Testis (tissue), 3 donors: ENCODE results near the gene PPP1R9A. TPM values are rescaled to one million over a fixed set of nuclear protein-coding genes. Genes with fewer than 3 reads are reported as not detected.

Experiments used
- DNase-seq: peaks from one replicate; pipeline ENCODE4 v3.0.0-alpha.2; 2019
- H3K27ac ChIP-seq, 2 donors: fragments of 200-600 bp; sonication (generic); one replicate each; pipeline ENCODE4 v1.5.1; 2019
- H3K27me3 ChIP-seq: fragments of 200-600 bp; sonication (generic); one replicate; pipeline ENCODE4 v1.5.1; 2019
- H3K36me3 ChIP-seq: fragments of 200-600 bp; sonication (generic); one replicate; pipeline ENCODE4 v1.5.1; 2017; ENCODE audit warnings: low read depth; ENCODE audit errors: missing control alignments
- H3K4me1 ChIP-seq: fragments of 200-600 bp; sonication (generic); one replicate; pipeline ENCODE4 v1.5.1; 2019
- H3K4me3 ChIP-seq, 2 donors: fragments of 200-600 bp; sonication (generic); one replicate each; pipeline ENCODE4 v1.5.1; 2017 to 2019
- H3K9me3 ChIP-seq: fragments of 200-600 bp; sonication (generic); one replicate; pipeline ENCODE4 v1.5.1; 2017
- POLR2A ChIP-seq: fragments of 450-650 bp; IDR thresholded peaks from one replicate; pipeline ENCODE4 v1.6.1; 2017; ENCODE audit warnings: antibody characterized with exemption, mild to moderate bottlenecking, moderate library complexity
- WGBS, 2 donors: methylation state at CpG; one replicate each; pipeline ENCODE4 v1.1.5; 2018; 5-methylcytosine and 5-hydroxymethylcytosine counted together
- intact Hi-C: fragments of 100-400 bp; cut with DNase I; formaldehyde crosslinking; loops from one replicate; pipeline ENCODE4 v1.15.1; 2023; ENCODE audit warnings: low total_unique reads
- polyA plus RNA-seq: library from polyadenylated mRNA; stranded (reverse); fragments of 350-450 nt; fragmentation: Illumina TruSeq; extraction: RNeasy Lipid Tissue Mini Kit (QIAGEN cat#74804); gene quantifications from one replicate; pipeline ENCODE4 v1.2.3, GENCODE V29; 2014; ENCODE audit warnings: low read depth, low replicate concordance; ENCODE audit not compliant: insufficient read depth
- total RNA-seq, 2 donors: library from RNA; depleted of rRNA; stranded (reverse); fragments of >200 nt; gene quantifications; one replicate each; pipeline ENCODE4 v1.2.3, GENCODE V29; 2016
- TF ChIP-seq, protein P1 (sequence below), 3 experiments: fragments of 450-650 bp in 2 of 3; fragments of 200-600 bp in 1 of 3; sonication (generic) in 1 of 3; IDR thresholded peaks; one replicate each; pipeline ENCODE4 v1.5.1; 2016 to 2019; ENCODE audit warnings: antibody characterized with exemption in 3 of 3, mild to moderate bottlenecking in 2 of 3, moderate library complexity in 1 of 3

The PPP1R9A gene
- total and polyA plus RNA-seq, 3 donors from 2014 or later: 16.7 to 47.8 (median 47.0) TPM

GRCh38 chr7:95172420-95172819 is 265.0 kb downstream of the PPP1R9A start:
- TF ChIP-seq, protein P1, sequence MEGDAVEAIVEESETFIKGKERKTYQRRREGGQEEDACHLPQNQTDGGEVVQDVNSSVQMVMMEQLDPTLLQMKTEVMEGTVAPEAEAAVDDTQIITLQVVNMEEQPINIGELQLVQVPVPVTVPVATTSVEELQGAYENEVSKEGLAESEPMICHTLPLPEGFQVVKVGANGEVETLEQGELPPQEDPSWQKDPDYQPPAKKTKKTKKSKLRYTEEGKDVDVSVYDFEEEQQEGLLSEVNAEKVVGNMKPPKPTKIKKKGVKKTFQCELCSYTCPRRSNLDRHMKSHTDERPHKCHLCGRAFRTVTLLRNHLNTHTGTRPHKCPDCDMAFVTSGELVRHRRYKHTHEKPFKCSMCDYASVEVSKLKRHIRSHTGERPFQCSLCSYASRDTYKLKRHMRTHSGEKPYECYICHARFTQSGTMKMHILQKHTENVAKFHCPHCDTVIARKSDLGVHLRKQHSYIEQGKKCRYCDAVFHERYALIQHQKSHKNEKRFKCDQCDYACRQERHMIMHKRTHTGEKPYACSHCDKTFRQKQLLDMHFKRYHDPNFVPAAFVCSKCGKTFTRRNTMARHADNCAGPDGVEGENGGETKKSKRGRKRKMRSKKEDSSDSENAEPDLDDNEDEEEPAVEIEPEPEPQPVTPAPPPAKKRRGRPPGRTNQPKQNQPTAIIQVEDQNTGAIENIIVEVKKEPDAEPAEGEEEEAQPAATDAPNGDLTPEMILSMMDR (IDR thresholded peaks at IDR 0.05): no peak
- TF ChIP-seq POLR2A: no peak
- intact Hi-C loops: no loop called here

GRCh38 chr7:95190515-95190914 is 283.1 kb downstream of the PPP1R9A start:
- no peaks in the 10 kb centered on the region for H3K27me3 ChIP-seq
- H3K4me1 ChIP-seq: no peaks in the 10 kb centered on the region
- 88 to 96% methylated on average over 3 of the region's 3 CpGs for WGBS, 2 donors
- no peak overlapping the region for H3K4me3 ChIP-seq
- H3K27ac ChIP-seq: no peak overlapping the region
- H3K36me3 ChIP-seq: no peaks in the 10 kb centered on the region
- DNase-seq: no peak
- intact Hi-C loops: no loop called here
- H3K9me3 ChIP-seq: no peaks in the 10 kb centered on the region
- TF ChIP-seq, protein P1 (IDR thresholded peaks at IDR 0.05): no peak
- TF ChIP-seq POLR2A: no peak

More at GRCh38 chr7:95172420-95172819, 265.0 kb downstream of the PPP1R9A start:
- Histone ChIP-seq H3K9me3 (no peaks in the 10 kb centered on the region), H3K4me3 (no peak overlapping the region), H3K4me1 (no peaks in the 10 kb centered on the region), H3K36me3 (no peaks in the 10 kb centered on the region), H3K27me3 (no peaks in the 10 kb centered on the region), H3K27ac (no peak overlapping the region)
- DNase-seq: no peak
- WGBS, 2 donors: 94 to 95% methylated on average over 1 of the region's 1 CpG

DNA sequence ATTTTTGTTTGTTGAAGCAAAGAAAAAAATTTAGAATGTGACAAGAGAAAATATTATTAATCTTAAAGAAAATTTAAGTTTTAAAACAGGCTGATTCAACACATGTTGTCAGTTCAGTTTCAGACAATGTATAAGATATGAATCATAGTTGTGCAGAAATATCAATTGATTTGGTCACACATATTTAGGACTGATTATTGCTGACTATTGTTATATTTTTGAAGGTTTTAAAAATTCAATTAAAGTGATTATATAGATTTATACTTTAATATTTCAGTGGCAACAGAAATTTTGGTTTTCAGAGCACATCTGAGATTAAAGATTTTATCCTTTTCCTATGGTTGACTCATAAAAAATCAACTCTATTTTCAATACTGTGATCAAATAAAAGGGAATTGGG is 284.4 kb downstream of the PPP1R9A start:
- no peaks in the 10 kb centered on the region for H3K36me3 ChIP-seq
- DNase-seq: no peak
- no peaks in the 10 kb centered on the region for H3K4me1 ChIP-seq
- TF ChIP-seq, protein P1 (IDR thresholded peaks at IDR 0.05): no peak
- TF ChIP-seq POLR2A: no peak
- no peaks in the 10 kb centered on the region for H3K27me3 ChIP-seq
- intact Hi-C loops: no loop called here
- no peaks in the 10 kb centered on the region for H3K9me3 ChIP-seq
- H3K4me3 ChIP-seq: no peak overlapping the region
- H3K27ac ChIP-seq: no peak overlapping the region

- DNase-seq: no peak
- 67 to 79% methylated on average over 1 of the region's 1 CpG for WGBS, 2 donors
- Histone ChIP-seq H3K27ac (no peak overlapping the region), H3K9me3 (no peaks in the 10 kb centered on the region), H3K4me1 (no peaks in the 10 kb centered on the region), H3K27me3 (no peaks in the 10 kb centered on the region), H3K36me3 (no peaks in the 10 kb centered on the region), H3K4me3 (no peak overlapping the region)
- TF ChIP-seq POLR2A: no peak
- TF ChIP-seq, protein P1 (IDR thresholded peaks at IDR 0.05): no peak
- intact Hi-C loops: no loop called here
These were observed 291.5 kb downstream of the PPP1R9A start for GRCh38 chr7:95198863-95199262.

DNA sequence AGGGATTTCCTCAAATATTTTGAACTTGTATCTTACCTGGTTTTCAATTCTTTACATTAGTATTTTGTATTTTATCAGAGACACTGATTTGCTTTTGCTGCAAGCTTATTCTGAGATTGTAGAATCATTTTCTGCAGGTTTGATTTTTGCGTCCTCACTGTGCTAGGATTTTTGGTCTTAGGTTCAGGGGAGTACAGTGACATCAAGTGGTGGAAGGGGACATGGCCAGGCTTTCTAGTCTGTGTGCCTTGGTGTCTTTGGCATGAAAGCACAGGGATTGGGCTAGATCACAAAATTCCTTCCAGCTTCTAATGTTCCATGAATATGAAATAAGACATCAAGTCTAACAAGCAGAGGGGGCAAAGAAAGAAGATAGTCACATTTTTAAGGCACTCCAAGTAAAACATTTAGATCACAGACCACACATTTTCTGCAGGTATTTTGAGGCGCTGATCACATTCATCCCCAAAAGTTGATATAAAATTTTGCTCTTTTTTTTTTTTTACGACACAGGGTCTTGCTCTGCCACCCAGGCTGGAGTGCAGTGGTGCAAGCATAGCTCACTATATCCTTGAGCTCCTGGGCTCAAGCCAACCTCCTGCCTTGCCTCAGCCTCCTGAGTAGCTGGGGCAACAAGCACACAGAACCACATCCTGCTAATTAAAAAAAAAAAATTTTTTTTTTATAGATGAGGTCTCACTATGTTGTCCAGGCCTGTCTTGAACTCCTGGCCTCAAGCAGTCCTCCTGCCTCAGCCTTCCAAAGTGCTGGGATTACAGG is 292.6 kb downstream of the PPP1R9A start:
- no peaks in the 10 kb centered on the region for H3K4me1 ChIP-seq
- no peak overlapping the region for H3K4me3 ChIP-seq
- no peaks in the 10 kb centered on the region for H3K9me3 ChIP-seq
- peak; percentile 69 for DNase-seq
- H3K36me3 ChIP-seq: no peaks in the 10 kb centered on the region
- H3K27me3 ChIP-seq: no peaks in the 10 kb centered on the region
- no peak for TF ChIP-seq POLR2A
- TF ChIP-seq, protein P1 (IDR thresholded peaks at IDR 0.05): peak in 2 of 3 experiments; percentile 52 to 53
- intact Hi-C loops: no loop called here
- no peak overlapping the region for H3K27ac ChIP-seq
- 63 to 67% methylated on average over 3 of the region's 3 CpGs for WGBS, 2 donors
